HG03064 (cell line): Measurements from ENCODE around the gene SLC45A3.

Experiments used
- ATAC-seq: cut with Tn5 transposase; IDR thresholded peaks from one replicate; pipeline ENCODE4 v1.9.1; 2021; ENCODE audit warnings: low read depth; ENCODE audit not compliant: unreplicated experiment

Gene SLC45A3

DNA sequence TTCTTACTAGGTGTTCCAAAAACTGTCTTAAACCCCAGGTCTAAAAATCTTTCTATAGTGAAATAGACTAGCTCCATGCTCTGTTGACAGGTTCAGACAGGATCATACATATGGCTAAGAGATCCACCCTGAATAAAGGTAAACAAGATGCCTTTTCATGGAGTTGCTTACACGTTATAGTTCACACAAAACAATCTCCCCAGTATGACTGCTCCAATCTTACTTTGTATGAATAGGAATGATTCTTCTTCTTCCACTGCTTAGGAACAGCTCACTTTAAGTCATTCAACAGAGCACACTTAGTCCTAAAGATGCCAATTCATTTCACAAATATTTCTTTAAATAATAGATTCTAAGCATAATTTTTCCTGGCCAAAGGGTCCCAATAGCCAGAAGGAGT is 64.5 kb downstream of the SLC45A3 start:
- ATAC-seq: no peak

DNA sequence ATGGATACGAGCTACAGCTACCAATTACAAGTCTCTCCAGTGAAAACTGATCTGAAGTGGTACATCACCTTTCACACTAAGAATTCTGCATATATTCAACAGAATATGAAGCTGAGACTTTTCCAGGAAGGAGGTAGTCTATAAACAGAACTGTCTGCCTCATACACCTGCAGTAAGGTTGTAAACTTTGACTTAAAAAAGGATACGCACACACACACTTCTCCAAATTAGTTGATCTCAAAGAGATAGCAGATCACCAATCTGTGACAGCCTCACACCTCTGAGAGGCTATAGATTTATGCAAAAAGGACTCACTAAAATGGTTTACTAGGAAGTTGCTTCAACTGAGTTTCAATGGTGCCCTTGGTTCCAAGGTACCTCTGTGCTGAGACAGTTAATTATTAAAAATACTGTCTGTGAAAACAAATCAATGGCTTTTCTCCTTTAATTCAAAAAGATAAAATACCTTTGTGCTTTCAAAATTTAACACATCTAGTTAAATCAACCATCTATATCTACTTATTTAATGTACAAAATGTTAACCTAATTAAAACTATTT is 66.4 kb downstream of the SLC45A3 start:
- ATAC-seq: no peak

DNA sequence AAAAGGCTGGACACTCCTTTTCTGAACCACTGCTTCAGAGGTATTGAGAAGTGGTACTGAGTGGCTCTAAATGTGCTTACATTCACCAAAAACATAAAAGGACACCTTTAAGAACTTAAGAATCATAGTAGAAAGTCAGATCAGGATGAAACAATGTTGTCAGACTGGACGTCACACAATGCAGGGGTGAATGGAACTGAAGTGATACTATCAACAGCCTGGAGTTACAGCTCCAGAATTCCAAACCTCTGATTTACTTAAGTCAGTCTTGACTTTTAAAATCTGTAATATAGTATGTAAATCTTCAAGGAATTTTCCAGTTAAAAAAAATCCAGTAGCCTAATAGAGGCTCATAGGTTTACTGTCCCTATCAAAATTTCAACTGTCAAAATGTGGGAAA is 67.8 kb downstream of the SLC45A3 start:
- ATAC-seq: no peak

DNA sequence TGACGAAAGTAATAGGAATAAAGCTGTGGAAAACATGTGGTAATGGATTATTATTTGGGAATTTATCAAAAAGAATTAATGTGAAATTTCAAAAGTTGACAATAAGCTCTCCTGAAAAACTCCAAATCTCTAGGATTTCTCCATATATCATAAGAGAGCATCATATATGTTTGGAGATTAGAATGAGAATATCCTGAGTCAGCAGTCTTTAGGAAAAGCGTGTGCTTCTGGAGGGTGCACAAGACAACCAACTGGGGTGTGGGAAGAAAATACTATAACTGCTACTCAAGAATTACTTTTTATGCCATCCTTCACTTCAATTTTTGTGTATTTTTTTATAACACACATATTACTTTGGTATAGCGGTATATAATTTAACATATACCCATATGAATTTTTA is 68.2 kb downstream of the SLC45A3 start:
- ATAC-seq: no peak

DNA sequence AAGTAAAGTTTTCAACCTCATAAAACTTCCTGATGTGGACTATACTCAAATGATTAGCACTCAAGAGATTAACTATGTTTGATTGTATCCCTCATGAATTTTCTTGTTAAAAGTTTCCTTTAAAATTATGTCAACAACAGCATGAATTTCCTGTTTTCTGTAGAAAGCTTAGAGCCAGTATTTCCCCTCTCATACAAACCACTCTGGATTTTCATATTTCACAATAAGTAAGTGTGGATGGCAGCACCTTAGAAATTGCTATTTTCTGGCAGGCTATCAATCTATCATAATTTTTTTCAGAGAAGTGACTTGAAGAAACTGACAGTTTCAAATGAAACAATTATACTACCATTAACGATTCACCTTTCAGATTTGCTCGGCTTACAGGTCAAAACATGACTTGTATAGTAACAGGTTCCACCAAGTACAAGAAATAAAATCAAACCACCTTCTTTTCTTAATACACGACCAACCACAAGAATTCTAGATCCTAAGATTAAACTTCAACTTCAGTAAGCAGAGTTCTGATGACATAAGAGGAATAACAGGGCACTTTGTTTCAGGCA is 69.3 kb downstream of the SLC45A3 start:
- ATAC-seq: no peak

DNA sequence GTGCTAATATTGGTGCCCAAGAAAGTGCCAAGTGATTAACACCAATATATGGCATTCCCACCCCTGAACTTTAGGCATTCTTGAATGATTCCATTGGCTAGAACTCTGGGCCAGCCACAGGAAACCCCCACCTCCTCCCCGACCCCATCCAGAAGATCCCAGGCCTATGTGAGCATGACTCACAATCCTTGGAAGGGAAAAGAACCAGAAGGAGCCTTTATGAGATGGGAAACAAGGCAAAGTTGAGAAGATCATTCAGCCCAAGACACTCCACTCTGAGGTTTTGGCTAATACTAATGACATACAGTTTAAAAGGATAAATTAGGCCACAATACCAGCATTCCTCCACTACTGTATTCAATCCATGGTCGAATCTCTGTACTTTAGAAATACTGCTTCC is 70.3 kb downstream of the SLC45A3 start:
- ATAC-seq: no peak
